ENCODE data around the gene TLK2.
"Not testable (repeated sequence)": the region's sequence is repeated elsewhere in the genome, so short reads cannot be mapped to it uniquely, and the experiment has no call there.

Gene TLK2

DNA sequence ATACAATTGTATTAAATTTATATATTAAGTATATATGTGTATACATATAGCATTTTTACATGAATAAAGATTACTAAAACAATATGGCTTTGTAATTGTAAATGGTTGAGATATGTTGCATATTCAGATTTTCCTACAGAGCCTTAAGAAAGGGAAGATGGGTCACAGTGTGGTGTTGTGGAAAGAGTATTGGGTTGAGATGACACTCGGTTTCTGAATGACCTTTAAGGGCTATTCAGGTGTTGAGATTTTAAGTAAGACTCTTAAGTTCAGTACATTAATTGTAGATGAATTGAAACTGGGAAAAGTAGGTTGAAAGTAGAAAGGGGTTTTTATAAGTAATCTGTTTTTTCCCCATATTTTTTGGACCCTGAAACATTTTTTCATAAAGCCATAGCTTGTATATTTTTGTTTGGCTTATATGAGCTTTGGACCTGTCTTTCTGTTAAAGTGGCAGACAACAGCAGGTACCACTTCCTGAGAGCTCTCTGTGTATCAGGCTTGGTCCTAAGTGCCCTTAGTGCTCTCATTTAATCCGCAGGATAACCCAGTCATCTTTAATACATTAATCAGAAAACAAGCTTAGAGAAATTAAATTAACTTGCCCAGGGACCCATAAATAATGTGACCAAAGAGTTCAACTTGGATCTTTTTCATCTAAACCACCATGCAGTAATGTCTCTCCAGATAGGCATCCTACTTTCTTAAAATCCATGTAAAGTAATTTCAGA lies 100.3 kb downstream of the TLK2 start:
- DNase-seq (ENCODE audit: low read depth), result no peak
- TF ChIP-seq CTCF (IDR thresholded peaks at IDR 0.05; ENCODE audit: control insufficient read depth, insufficient read depth, low read depth, low read length, missing control alignments), result no peak

DNA sequence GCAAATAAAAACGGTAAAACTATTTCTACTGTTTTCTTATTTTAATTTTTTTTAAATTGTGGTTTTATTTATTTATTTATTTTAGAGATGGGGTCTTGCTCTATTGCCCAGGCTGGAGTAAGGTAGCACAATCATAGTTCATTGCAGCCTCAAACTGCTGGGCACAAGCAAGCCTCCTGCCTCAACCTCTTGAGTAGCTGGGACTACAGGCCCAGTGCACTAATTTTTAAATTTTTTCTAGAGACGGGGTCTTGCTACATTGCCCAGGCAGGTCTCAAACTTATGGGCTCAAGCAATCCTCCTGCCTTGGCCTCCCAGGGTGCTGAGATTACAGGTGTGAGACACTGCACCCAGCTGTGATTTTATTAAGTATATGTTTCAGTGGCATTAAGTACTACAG lies 102.3 kb downstream of the TLK2 start:
- no peak overlapping the region for H3K4me3 ChIP-seq (ENCODE audit: control insufficient read depth, low read depth, low read length)

More for the DNA sequence above, 100.3 kb downstream of the TLK2 start:
- no peak overlapping the region for H3K4me3 ChIP-seq (ENCODE audit: control insufficient read depth, low read depth, low read length)

GRCh38 chr17:62581764-62582163 lies 103.1 kb downstream of the TLK2 start:
- no peak for TF ChIP-seq CTCF (IDR thresholded peaks at IDR 0.05; ENCODE audit: control insufficient read depth, insufficient read depth, low read depth, low read length, missing control alignments)
- H3K4me3 ChIP-seq (ENCODE audit: control insufficient read depth, low read depth, low read length), result no peak overlapping the region
- DNase-seq (ENCODE audit: low read depth), result no peak

More for the DNA sequence above, 102.3 kb downstream of the TLK2 start:
- no peak for TF ChIP-seq CTCF (IDR thresholded peaks at IDR 0.05; ENCODE audit: control insufficient read depth, insufficient read depth, low read depth, low read length, missing control alignments)
- no peak for DNase-seq (ENCODE audit: low read depth)

GRCh38 chr17:62587554-62587953 lies 108.9 kb downstream of the TLK2 start:
- H3K4me3 ChIP-seq (ENCODE audit: control insufficient read depth, low read depth, low read length), result no peak overlapping the region
- TF ChIP-seq CTCF (IDR thresholded peaks at IDR 0.05; ENCODE audit: control insufficient read depth, insufficient read depth, low read depth, low read length, missing control alignments), result no peak
- no peak for DNase-seq (ENCODE audit: low read depth)

GRCh38 chr17:62588109-62588508 lies 109.5 kb downstream of the TLK2 start:
- H3K4me3 ChIP-seq (ENCODE audit: control insufficient read depth, low read depth, low read length), result no peak overlapping the region
- TF ChIP-seq CTCF (IDR thresholded peaks at IDR 0.05; ENCODE audit: control insufficient read depth, insufficient read depth, low read depth, low read length, missing control alignments), result no peak
- no peak for DNase-seq (ENCODE audit: low read depth)

GRCh38 chr17:62591333-62591732 lies 112.7 kb downstream of the TLK2 start:
- TF ChIP-seq CTCF (IDR thresholded peaks at IDR 0.05; ENCODE audit: control insufficient read depth, insufficient read depth, low read depth, low read length, missing control alignments), result no peak

DNA sequence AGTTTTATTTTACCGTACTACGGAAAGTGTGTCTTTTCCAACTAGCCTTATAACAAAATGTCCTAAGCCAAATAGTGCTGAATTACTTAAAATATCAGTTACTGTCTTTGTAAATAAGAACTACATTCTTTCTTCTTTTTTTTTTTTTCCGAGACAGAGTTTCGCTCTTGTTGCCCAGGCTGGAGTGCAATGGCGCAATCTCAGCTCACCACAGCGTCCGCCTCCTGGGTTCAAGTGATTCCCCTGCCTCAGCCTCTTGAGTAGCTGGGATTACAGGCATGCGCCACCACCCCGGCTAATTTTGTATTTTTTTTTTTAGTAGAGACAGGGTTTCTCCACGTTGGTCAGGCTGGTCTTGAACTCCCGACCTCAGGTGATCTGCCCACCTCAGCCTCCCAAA lies 113.2 kb downstream of the TLK2 start:
- H3K4me3 ChIP-seq (ENCODE audit: control insufficient read depth, low read depth, low read length); DNase-seq (ENCODE audit: low read depth): not testable (repeated sequence)

More at GRCh38 chr17:62591333-62591732, 112.7 kb downstream of the TLK2 start:
- no peak for DNase-seq (ENCODE audit: low read depth)
- H3K4me3 ChIP-seq (ENCODE audit: control insufficient read depth, low read depth, low read length), result no peak overlapping the region
